Stimulated activated CD8-positive, alpha-beta memory T cell treated with anti-CD3 and anti-CD28 coated beads, Interleukin-12 subunit alpha, Interleukin-12 subunit beta, amount 100 ng/mL, for 24 hours (primary cell): Measurements from ENCODE around the gene GABARAPL1.
"Not testable (repeated sequence)": the region's sequence is repeated elsewhere in the genome, so short reads cannot be mapped to it uniquely, and the experiment has no call there.

Experiments
- DNase-seq: peaks from one replicate; pipeline ENCODE4 v3.0.0-alpha.2; 2020; ENCODE audit errors: extremely low read depth

Gene GABARAPL1

GRCh38 chr12:10197879-10198278, 14.8 kb upstream of the GABARAPL1 start:
- no peak for DNase-seq

GRCh38 chr12:10204495-10204894, 8.2 kb upstream of the GABARAPL1 start:
- not testable (repeated sequence) for DNase-seq

- DNase-seq: no peak
These were observed 7.4 kb upstream of the GABARAPL1 start for GRCh38 chr12:10205220-10205807.

- DNase-seq: no peak
These were observed 5.5 kb upstream of the GABARAPL1 start for GRCh38 chr12:10207136-10207535.

- DNase-seq: no peak
These were observed 2.5 kb upstream of the GABARAPL1 start for GRCh38 chr12:10210225-10210624.

GRCh38 chr12:10211101-10211939, 1.4 kb upstream of the GABARAPL1 start:
- DNase-seq: no peak

- DNase-seq: peak; percentile 74
These were observed 538 bp upstream of the GABARAPL1 start for GRCh38 chr12:10211940-10212738.

- DNase-seq: peak; percentile 56
These were observed 775 bp downstream of the GABARAPL1 start for GRCh38 chr12:10213168-10214135.

GRCh38 chr12:10214136-10214894, 1.6 kb downstream of the GABARAPL1 start:
- DNase-seq: no peak

GRCh38 chr12:10214895-10215267, 2.2 kb downstream of the GABARAPL1 start:
- DNase-seq: no peak

GRCh38 chr12:10215436-10215835, 2.8 kb downstream of the GABARAPL1 start:
- DNase-seq: no peak

GRCh38 chr12:10215946-10216345, 3.3 kb downstream of the GABARAPL1 start:
- DNase-seq: not testable (repeated sequence)

- DNase-seq: no peak
These were observed 5.3 kb downstream of the GABARAPL1 start for GRCh38 chr12:10218021-10218420.

GRCh38 chr12:10220398-10221077, 7.9 kb downstream of the GABARAPL1 start:
- DNase-seq: no peak

- DNase-seq: no peak
These were observed 9.2 kb downstream of the GABARAPL1 start for GRCh38 chr12:10221846-10222245.

- no peak for DNase-seq
These were observed 10.5 kb downstream of the GABARAPL1 start for GRCh38 chr12:10223208-10223607.

- DNase-seq: not testable (repeated sequence)
These were observed 12.7 kb downstream of the GABARAPL1 start for GRCh38 chr12:10225426-10225825.

- no peak for DNase-seq
These were observed 13.4 kb downstream of the GABARAPL1 start for GRCh38 chr12:10226086-10226485.

- no peak for DNase-seq
These were observed 14.1 kb downstream of the GABARAPL1 start for GRCh38 chr12:10226731-10227130.

- DNase-seq: no peak
These were observed 15.0 kb downstream of the GABARAPL1 start for GRCh38 chr12:10227648-10228047.
